ENCODE results near the gene ROPN1.
"Not testable (repeated sequence)": the region's sequence is repeated elsewhere in the genome, so short reads cannot be mapped to it uniquely, and the experiment has no call there.

DNA sequence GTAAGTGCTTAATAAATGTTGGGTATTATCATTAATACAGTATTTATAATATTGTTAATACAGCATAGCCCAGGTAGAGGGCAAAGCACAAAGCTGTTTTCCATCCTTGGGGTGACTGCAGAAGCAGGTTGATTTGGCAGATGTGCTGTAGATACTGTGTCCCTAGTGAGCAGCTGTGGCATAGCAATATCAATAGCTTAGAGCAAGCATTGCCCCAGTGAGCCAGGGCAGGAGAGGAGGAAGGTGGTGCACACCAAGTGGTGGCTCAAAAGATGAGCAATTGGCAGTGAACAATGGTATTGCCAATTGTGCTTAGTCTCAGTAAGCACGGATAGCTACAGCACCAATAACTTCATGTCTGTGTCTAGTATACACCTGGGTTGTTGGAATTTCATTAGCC is 25.1 kb downstream of the ROPN1 start:
- TF ChIP-seq CREB1 (CRISPR knock-in tag; IDR thresholded peaks at IDR 0.05; ENCODE audit: low read depth); EZH2phosphoT487 (IDR thresholded peaks at IDR 0.05; ENCODE audit: unreplicated experiment); EZH2 (IDR thresholded peaks at IDR 0.05; ENCODE audit: low read depth, unreplicated experiment); POLR2AphosphoS5 (IDR thresholded peaks at IDR 0.05; ENCODE audit: low read depth); ZNF114 (CRISPR knock-in tag; IDR thresholded peaks at IDR 0.05); ZNF331 (CRISPR knock-in tag; IDR thresholded peaks at IDR 0.05; ENCODE audit: low read depth): not testable (repeated sequence)
- TF ChIP-seq, protein P1, sequence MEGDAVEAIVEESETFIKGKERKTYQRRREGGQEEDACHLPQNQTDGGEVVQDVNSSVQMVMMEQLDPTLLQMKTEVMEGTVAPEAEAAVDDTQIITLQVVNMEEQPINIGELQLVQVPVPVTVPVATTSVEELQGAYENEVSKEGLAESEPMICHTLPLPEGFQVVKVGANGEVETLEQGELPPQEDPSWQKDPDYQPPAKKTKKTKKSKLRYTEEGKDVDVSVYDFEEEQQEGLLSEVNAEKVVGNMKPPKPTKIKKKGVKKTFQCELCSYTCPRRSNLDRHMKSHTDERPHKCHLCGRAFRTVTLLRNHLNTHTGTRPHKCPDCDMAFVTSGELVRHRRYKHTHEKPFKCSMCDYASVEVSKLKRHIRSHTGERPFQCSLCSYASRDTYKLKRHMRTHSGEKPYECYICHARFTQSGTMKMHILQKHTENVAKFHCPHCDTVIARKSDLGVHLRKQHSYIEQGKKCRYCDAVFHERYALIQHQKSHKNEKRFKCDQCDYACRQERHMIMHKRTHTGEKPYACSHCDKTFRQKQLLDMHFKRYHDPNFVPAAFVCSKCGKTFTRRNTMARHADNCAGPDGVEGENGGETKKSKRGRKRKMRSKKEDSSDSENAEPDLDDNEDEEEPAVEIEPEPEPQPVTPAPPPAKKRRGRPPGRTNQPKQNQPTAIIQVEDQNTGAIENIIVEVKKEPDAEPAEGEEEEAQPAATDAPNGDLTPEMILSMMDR (conservative IDR thresholded peaks at IDR 0.05; ENCODE audit: low read depth in 2 of 2), result not testable (repeated sequence)
- TF ChIP-seq, protein P2, sequence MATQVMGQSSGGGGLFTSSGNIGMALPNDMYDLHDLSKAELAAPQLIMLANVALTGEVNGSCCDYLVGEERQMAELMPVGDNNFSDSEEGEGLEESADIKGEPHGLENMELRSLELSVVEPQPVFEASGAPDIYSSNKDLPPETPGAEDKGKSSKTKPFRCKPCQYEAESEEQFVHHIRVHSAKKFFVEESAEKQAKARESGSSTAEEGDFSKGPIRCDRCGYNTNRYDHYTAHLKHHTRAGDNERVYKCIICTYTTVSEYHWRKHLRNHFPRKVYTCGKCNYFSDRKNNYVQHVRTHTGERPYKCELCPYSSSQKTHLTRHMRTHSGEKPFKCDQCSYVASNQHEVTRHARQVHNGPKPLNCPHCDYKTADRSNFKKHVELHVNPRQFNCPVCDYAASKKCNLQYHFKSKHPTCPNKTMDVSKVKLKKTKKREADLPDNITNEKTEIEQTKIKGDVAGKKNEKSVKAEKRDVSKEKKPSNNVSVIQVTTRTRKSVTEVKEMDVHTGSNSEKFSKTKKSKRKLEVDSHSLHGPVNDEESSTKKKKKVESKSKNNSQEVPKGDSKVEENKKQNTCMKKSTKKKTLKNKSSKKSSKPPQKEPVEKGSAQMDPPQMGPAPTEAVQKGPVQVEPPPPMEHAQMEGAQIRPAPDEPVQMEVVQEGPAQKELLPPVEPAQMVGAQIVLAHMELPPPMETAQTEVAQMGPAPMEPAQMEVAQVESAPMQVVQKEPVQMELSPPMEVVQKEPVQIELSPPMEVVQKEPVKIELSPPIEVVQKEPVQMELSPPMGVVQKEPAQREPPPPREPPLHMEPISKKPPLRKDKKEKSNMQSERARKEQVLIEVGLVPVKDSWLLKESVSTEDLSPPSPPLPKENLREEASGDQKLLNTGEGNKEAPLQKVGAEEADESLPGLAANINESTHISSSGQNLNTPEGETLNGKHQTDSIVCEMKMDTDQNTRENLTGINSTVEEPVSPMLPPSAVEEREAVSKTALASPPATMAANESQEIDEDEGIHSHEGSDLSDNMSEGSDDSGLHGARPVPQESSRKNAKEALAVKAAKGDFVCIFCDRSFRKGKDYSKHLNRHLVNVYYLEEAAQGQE (IDR thresholded peaks at IDR 0.05; ENCODE audit: unreplicated experiment), result not testable (repeated sequence)

All from GM23338 (cell line).